GM18517 (cell line): ENCODE data around the gene GVQW3.
"Not testable (repeated sequence)": the region's sequence is repeated elsewhere in the genome, so short reads cannot be mapped to it uniquely, and the experiment has no call there.

ENCODE experiments used
- ATAC-seq: cut with Tn5 transposase; IDR thresholded peaks from one replicate; pipeline ENCODE4 v1.9.1; 2021; ENCODE audit warnings: mild to moderate bottlenecking, moderate library complexity; ENCODE audit not compliant: unreplicated experiment

The GVQW3 gene

GRCh38 chr11:76382209-76382608, 1.1 kb downstream of the GVQW3 start:
- no peak for ATAC-seq

GRCh38 chr11:76385903-76386302, 4.8 kb downstream of the GVQW3 start:
- ATAC-seq = no peak

- ATAC-seq = no peak
Observed at GRCh38 chr11:76388408-76388807, 7.3 kb downstream of the GVQW3 start.

- no peak for ATAC-seq
Observed at GRCh38 chr11:76391021-76391420, 9.9 kb downstream of the GVQW3 start.

- ATAC-seq = no peak
Observed at GRCh38 chr11:76391811-76392475, 10.8 kb downstream of the GVQW3 start.

GRCh38 chr11:76392870-76393269, 11.7 kb downstream of the GVQW3 start:
- ATAC-seq = no peak

- no peak for ATAC-seq
Observed at GRCh38 chr11:76394411-76394810, 13.3 kb downstream of the GVQW3 start.

GRCh38 chr11:76395296-76395695, 14.2 kb downstream of the GVQW3 start:
- ATAC-seq = no peak

GRCh38 chr11:76397383-76397782, 16.3 kb downstream of the GVQW3 start:
- ATAC-seq = no peak

- no peak for ATAC-seq
Observed at GRCh38 chr11:76400967-76401366, 19.8 kb downstream of the GVQW3 start.

- ATAC-seq = not testable (repeated sequence)
Observed at GRCh38 chr11:76401484-76401883, 20.4 kb downstream of the GVQW3 start.

GRCh38 chr11:76406359-76406758, 25.2 kb downstream of the GVQW3 start:
- no peak for ATAC-seq

GRCh38 chr11:76408171-76408965, 27.2 kb downstream of the GVQW3 start:
- ATAC-seq = no peak

GRCh38 chr11:76410851-76411357, 29.8 kb downstream of the GVQW3 start:
- no peak for ATAC-seq

- no peak for ATAC-seq
Observed at GRCh38 chr11:76415073-76415472, 34.0 kb downstream of the GVQW3 start.

GRCh38 chr11:76419896-76420295, 38.8 kb downstream of the GVQW3 start:
- ATAC-seq = no peak

- no peak for ATAC-seq
Observed at GRCh38 chr11:76424379-76424778, 43.3 kb downstream of the GVQW3 start.

- no peak for ATAC-seq
Observed at GRCh38 chr11:76424891-76425290, 43.8 kb downstream of the GVQW3 start.

- ATAC-seq = no peak
Observed at GRCh38 chr11:76426660-76427059, 45.5 kb downstream of the GVQW3 start.

- ATAC-seq = no peak
Observed at GRCh38 chr11:76436020-76436419, 54.9 kb downstream of the GVQW3 start.

GRCh38 chr11:76443268-76443980, 62.3 kb downstream of the GVQW3 start:
- no peak for ATAC-seq

GRCh38 chr11:76444065-76444383, 62.9 kb downstream of the GVQW3 start:
- no peak for ATAC-seq
